Progenitor cell of endocrine pancreas (in vitro differentiated cells): ENCODE data around the gene CIAO1. TPM values are rescaled to one million over a fixed set of nuclear protein-coding genes. Genes with fewer than 3 reads are reported as not detected.
"Not testable (repeated sequence)": the region's sequence is repeated elsewhere in the genome, so short reads cannot be mapped to it uniquely, and the experiment has no call there.

Experiments
- DNase-seq: peaks from one replicate; pipeline ENCODE4 v3.0.0; 2021; ENCODE audit warnings: low spot score; ENCODE audit not compliant: unreplicated experiment
- H3K27ac Mint-ChIP-seq: 2 replicates; pipeline ENCODE4 v1.8.0; 2021; ENCODE audit warnings: mild to moderate bottlenecking, moderate library complexity, mixed read lengths
- H3K27me3 Mint-ChIP-seq: 2 replicates; pipeline ENCODE4 v1.8.0; 2021; ENCODE audit warnings: mixed read lengths
- H3K36me3 Mint-ChIP-seq: 2 replicates; pipeline ENCODE4 v1.8.0; 2022; ENCODE audit warnings: mixed read lengths; ENCODE audit not compliant: insufficient read depth
- H3K4me1 Mint-ChIP-seq: 2 replicates; pipeline ENCODE4 v1.8.0; 2021; ENCODE audit warnings: low read depth, mixed read lengths
- H3K4me3 Mint-ChIP-seq: 2 replicates; pipeline ENCODE4 v1.8.0; 2021; ENCODE audit warnings: low read depth, mild to moderate bottlenecking, moderate library complexity, mixed read lengths
- H3K9me3 Mint-ChIP-seq: 2 replicates; pipeline ENCODE4 v1.8.0; 2021; ENCODE audit warnings: low read depth, mixed read lengths
- long read RNA-seq: library from polyadenylated mRNA; unstranded; transcript quantifications from one replicate; pipeline ENCODE4 v2.0.0, GENCODE V29; 2020
- total RNA-seq: library from RNA; stranded (reverse); gene quantifications from 2 replicates; pipeline ENCODE4 v1.2.1, GENCODE V29; 2021
- TF ChIP-seq, protein P1 (sequence below): fragments of 200-600 bp; sonication (generic); IDR thresholded peaks from one replicate; pipeline ENCODE4 v1.5.0; 2021; ENCODE audit warnings: antibody characterized with exemption, mild to moderate bottlenecking; ENCODE audit not compliant: unreplicated experiment

The CIAO1 gene
- total RNA-seq = 77.1 and 79.2 TPM in 2 replicates
- long read RNA-seq, transcript CIAO1-203 (7 exons, 1,533 nt) = major isoform, 215 of 312 reads
- long read RNA-seq, partial matches to known transcripts = 8 of 312 reads
- long read RNA-seq, other reads (novel, unspliced or antisense) = 89 of 312 reads

- Mint-ChIP-seq H3K36me3 (peaks cover 9% of the 10 kb centered on the region), H3K4me1 (peaks cover 20% of the 10 kb centered on the region), H3K27me3 (no peaks in the 10 kb centered on the region)
These were observed at the start of gene CIAO1, which contains the start of gene TMEM127 for GRCh38 chr2:96265840-96266679. Gene CIAO1, plus strand, starts transcription at chr2:96266225. Its CDS starts 126 bp downstream, at chr2:96266351. Gene TMEM127, minus strand, starts transcription at chr2:96265997. Its CDS starts 616 bp downstream, at chr2:96265381.

GRCh38 chr2:96218508-96219131, 47.4 kb upstream of the CIAO1 start:
- TF ChIP-seq, protein P1, sequence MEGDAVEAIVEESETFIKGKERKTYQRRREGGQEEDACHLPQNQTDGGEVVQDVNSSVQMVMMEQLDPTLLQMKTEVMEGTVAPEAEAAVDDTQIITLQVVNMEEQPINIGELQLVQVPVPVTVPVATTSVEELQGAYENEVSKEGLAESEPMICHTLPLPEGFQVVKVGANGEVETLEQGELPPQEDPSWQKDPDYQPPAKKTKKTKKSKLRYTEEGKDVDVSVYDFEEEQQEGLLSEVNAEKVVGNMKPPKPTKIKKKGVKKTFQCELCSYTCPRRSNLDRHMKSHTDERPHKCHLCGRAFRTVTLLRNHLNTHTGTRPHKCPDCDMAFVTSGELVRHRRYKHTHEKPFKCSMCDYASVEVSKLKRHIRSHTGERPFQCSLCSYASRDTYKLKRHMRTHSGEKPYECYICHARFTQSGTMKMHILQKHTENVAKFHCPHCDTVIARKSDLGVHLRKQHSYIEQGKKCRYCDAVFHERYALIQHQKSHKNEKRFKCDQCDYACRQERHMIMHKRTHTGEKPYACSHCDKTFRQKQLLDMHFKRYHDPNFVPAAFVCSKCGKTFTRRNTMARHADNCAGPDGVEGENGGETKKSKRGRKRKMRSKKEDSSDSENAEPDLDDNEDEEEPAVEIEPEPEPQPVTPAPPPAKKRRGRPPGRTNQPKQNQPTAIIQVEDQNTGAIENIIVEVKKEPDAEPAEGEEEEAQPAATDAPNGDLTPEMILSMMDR = no peak
- Mint-ChIP-seq H3K27me3 (no peaks in the 10 kb centered on the region), H3K9me3 (no peaks in the 10 kb centered on the region), H3K4me1 (no peaks in the 10 kb centered on the region), H3K4me3 (no peak overlapping the region), H3K36me3 (no peaks in the 10 kb centered on the region), H3K27ac (no peak overlapping the region)
- no peak for DNase-seq

More at GRCh38 chr2:96265840-96266679, at the start of gene CIAO1, which contains the start of gene TMEM127:
- Mint-ChIP-seq H3K9me3 (no peaks in the 10 kb centered on the region), H3K4me3 (peak within 1 kb of the TSS; percentile 99), H3K27ac (peak within 1 kb of the TSS; percentile 96)
- TF ChIP-seq, protein P1 = no peak
- peak; percentile 98 for DNase-seq

DNA sequence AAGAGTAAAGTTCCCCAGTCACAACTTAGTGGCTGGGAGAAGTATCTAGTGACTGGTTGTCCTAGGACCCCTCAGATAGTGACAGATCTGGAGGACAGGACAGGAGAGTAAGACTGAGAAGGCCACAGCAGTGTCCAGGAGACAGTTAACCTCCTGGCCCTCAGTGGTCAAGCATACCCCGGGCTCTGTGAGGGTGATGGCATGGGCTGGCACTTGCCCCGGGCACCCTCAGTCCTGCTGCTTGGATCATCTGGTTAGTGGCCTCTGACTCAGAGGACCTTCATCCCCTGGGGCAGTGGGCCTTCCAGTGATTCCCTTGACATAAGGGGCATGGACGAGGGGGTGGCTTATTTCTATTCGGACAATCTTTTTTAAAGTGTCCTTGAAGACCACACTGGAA, 46.1 kb upstream of the CIAO1 start:
- not testable (repeated sequence) for H3K4me3 Mint-ChIP-seq, H3K27me3 Mint-ChIP-seq, H3K9me3 Mint-ChIP-seq, DNase-seq, H3K36me3 Mint-ChIP-seq, H3K27ac Mint-ChIP-seq, H3K4me1 Mint-ChIP-seq

DNA sequence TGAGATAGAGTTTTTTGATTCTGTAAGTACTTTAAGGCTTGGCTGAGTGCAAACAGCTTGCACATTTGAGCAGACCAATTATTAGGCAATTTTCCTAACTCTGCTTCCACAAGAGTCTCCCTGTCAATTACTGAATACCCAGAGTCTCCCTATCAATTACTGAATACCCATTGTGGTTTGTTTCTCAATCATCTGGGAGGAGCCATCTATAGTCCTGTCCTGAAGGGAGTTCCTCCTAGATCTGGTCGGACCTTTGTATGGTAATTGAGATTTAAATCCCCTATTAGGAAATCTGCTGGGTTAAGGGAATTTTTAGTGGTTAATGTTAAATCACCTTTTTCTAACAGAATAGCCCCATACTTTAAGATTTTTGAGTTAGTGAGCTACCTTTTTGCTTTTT, 44.9 kb upstream of the CIAO1 start:
- H3K4me1 Mint-ChIP-seq, H3K27me3 Mint-ChIP-seq, H3K4me3 Mint-ChIP-seq, H3K36me3 Mint-ChIP-seq, H3K9me3 Mint-ChIP-seq, H3K27ac Mint-ChIP-seq, DNase-seq: not testable (repeated sequence)

GRCh38 chr2:96225016-96225533, 41.0 kb upstream of the CIAO1 start:
- Mint-ChIP-seq H3K4me3 (no peak overlapping the region), H3K36me3 (no peaks in the 10 kb centered on the region), H3K27ac (no peak overlapping the region), H3K9me3 (no peaks in the 10 kb centered on the region), H3K4me1 (no peaks in the 10 kb centered on the region), H3K27me3 (no peaks in the 10 kb centered on the region)
- no peak for DNase-seq
- TF ChIP-seq, protein P1 = no peak

DNA sequence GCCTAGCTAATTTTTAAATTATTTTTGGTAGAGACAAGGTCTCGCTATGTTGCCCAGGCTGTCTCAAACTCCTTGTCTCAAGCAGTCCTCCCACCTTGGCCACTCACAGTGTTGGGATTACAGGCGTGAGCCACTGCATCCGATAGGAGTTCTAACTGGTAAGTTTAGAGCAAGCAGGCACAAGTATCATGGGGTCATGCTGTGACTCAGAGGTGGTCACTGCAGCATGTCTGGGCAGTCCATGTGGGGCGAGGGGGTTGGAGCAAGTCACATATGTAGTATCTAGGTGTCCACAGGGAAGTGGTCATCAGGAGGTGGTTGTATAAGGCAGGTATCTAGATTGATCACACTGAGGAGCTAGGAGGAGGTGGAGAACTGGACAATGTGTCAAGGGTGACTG, 34.7 kb upstream of the CIAO1 start:
- Mint-ChIP-seq H3K27me3 (no peaks in the 10 kb centered on the region), H3K27ac (no peak overlapping the region), H3K4me1 (no peaks in the 10 kb centered on the region), H3K9me3 (no peaks in the 10 kb centered on the region), H3K36me3 (no peaks in the 10 kb centered on the region), H3K4me3 (no peak overlapping the region)
- TF ChIP-seq, protein P1 = no peak
- DNase-seq = no peak
